ENCODE data around the gene RNLS.

The RNLS gene

GRCh38 chr10:88582806-88583583, at the start of gene RNLS:
Gene RNLS (minus strand): TSS chr10:88583318.
- peak; percentile 85 for DNase-seq (ENCODE audit: low spot score)
- peak; percentile 71 for TF ChIP-seq CTCF (IDR thresholded peaks at IDR 0.05)
- H3K27ac ChIP-seq = peak within 1 kb of the TSS; percentile 93 to 95
- peak within 1 kb of the TSS; percentile 87 for H3K4me3 ChIP-seq

GRCh38 chr10:88624840-88625239, 41.7 kb upstream of the RNLS start:
- no peak for DNase-seq (ENCODE audit: low spot score)
- Histone ChIP-seq H3K27ac (no peak overlapping the region), H3K4me3 (no peak overlapping the region)
- no peak for TF ChIP-seq CTCF (IDR thresholded peaks at IDR 0.05)

- no peak for DNase-seq (ENCODE audit: low spot score)
- no peak overlapping the region for H3K4me3 ChIP-seq
- no peak for TF ChIP-seq CTCF (IDR thresholded peaks at IDR 0.05)
- no peak overlapping the region for H3K27ac ChIP-seq
Measured at GRCh38 chr10:88623835-88624234, 40.7 kb upstream of the RNLS start.

GRCh38 chr10:88620441-88620840, 37.3 kb upstream of the RNLS start:
- no peak for TF ChIP-seq CTCF (IDR thresholded peaks at IDR 0.05)
- no peak for DNase-seq (ENCODE audit: low spot score)
- no peak overlapping the region for H3K27ac ChIP-seq
- H3K4me3 ChIP-seq = no peak overlapping the region

- no peak overlapping the region for H3K27ac ChIP-seq
- TF ChIP-seq CTCF (IDR thresholded peaks at IDR 0.05) = no peak
- DNase-seq (ENCODE audit: low spot score) = no peak
- no peak overlapping the region for H3K4me3 ChIP-seq
Measured at GRCh38 chr10:88618496-88618895, 35.4 kb upstream of the RNLS start.

- TF ChIP-seq CTCF (IDR thresholded peaks at IDR 0.05) = no peak
- DNase-seq (ENCODE audit: low spot score) = no peak
- H3K27ac ChIP-seq = no peak overlapping the region
- no peak overlapping the region for H3K4me3 ChIP-seq
Measured at GRCh38 chr10:88617772-88618300, 34.7 kb upstream of the RNLS start.
